Osteoblast (primary cell): ENCODE measurements around the gene RNF150. TPM values are rescaled to one million over a fixed set of nuclear protein-coding genes. Genes with fewer than 3 reads are reported as not detected.

Source experiments
- DNase-seq: peaks from one replicate; pipeline ENCODE4 v3.0.0; 2011; ENCODE audit warnings: low spot score, mixed read lengths; ENCODE audit not compliant: insufficient read length; ENCODE audit errors: missing footprints
- H2AFZ ChIP-seq: 2 replicates; pipeline ENCODE4 v1.6.0; 2011; ENCODE audit warnings: mild to moderate bottlenecking, low read length
- H3K27ac ChIP-seq: 2 replicates; pipeline ENCODE4 v1.5.1; 2011; ENCODE audit warnings: mild to moderate bottlenecking, low read depth, low read length, moderate library complexity
- H3K27me3 ChIP-seq: 2 replicates; pipeline ENCODE4 v1.6.0; 2012; ENCODE audit warnings: mild to moderate bottlenecking, control low read depth, inconsistent platforms, low read length, moderate library complexity; ENCODE audit not compliant: insufficient read depth
- H3K36me3 ChIP-seq: 2 replicates; pipeline ENCODE4 v1.5.1; 2011; ENCODE audit warnings: mild to moderate bottlenecking, low read length, control low read depth, moderate library complexity; ENCODE audit not compliant: insufficient read depth
- H3K4me1 ChIP-seq: 2 replicates; pipeline ENCODE4 v1.5.1; 2011; ENCODE audit warnings: mild to moderate bottlenecking, low read length, control low read depth, moderate library complexity; ENCODE audit not compliant: insufficient read depth
- H3K4me2 ChIP-seq: 2 replicates; pipeline ENCODE4 v1.6.0; 2011; ENCODE audit warnings: mild to moderate bottlenecking, low read length; ENCODE audit not compliant: insufficient read depth
- H3K4me3 ChIP-seq: fragments of 200-600 bp; sonication (generic); 3 replicates; pipeline ENCODE4 v1.5.1; 2012; ENCODE audit warnings: mild to moderate bottlenecking, low read length, inconsistent platforms; ENCODE audit not compliant: insufficient read depth
- H3K79me2 ChIP-seq: 2 replicates; pipeline ENCODE4 v1.6.0; 2012; ENCODE audit warnings: mild to moderate bottlenecking, low read length, control low read depth, inconsistent platforms; ENCODE audit not compliant: insufficient read depth
- H3K9me3 ChIP-seq: 2 replicates; pipeline ENCODE4 v1.5.1; 2011; ENCODE audit warnings: low read depth, low read length, control low read depth
- H4K20me1 ChIP-seq: 2 replicates; pipeline ENCODE4 v1.6.0; 2012; ENCODE audit warnings: mild to moderate bottlenecking, low read length, control low read depth; ENCODE audit not compliant: insufficient read depth
- CTCF ChIP-seq: IDR thresholded peaks from 2 replicates; pipeline ENCODE4 v1.5.1; 2011; ENCODE audit warnings: mild to moderate bottlenecking, low read depth, low read length, moderate library complexity; ENCODE audit errors: extremely low read depth
- total RNA-seq: library from RNA; depleted of rRNA; stranded (reverse); fragments of >200 nt; gene quantifications from 2 replicates; pipeline ENCODE4 v1.2.3, GENCODE V29; 2012

RNF150 gene
- total RNA-seq, 1 donor = 13.4 TPM

- no peak for TF ChIP-seq CTCF
- H3K4me3 ChIP-seq = no peak overlapping the region
- peaks cover 20% of the 10 kb centered on the region for H3K4me1 ChIP-seq
- no peak overlapping the region for H3K27ac ChIP-seq
- peaks cover 29% of the 10 kb centered on the region for H3K27me3 ChIP-seq
- no peak overlapping the region for H2AFZ ChIP-seq
- peaks cover 17% of the 10 kb centered on the region for H4K20me1 ChIP-seq
- peak overlapping the region; percentile 93 for H3K4me2 ChIP-seq
- peaks cover 32% of the 10 kb centered on the region for H3K79me2 ChIP-seq
- peak; percentile 61 for DNase-seq
- no peaks in the 10 kb centered on the region for H3K36me3 ChIP-seq
- H3K9me3 ChIP-seq = no peaks in the 10 kb centered on the region
These were observed 1.0 kb upstream of the RNF150 start for GRCh38 chr4:141133999-141134995.

DNA sequence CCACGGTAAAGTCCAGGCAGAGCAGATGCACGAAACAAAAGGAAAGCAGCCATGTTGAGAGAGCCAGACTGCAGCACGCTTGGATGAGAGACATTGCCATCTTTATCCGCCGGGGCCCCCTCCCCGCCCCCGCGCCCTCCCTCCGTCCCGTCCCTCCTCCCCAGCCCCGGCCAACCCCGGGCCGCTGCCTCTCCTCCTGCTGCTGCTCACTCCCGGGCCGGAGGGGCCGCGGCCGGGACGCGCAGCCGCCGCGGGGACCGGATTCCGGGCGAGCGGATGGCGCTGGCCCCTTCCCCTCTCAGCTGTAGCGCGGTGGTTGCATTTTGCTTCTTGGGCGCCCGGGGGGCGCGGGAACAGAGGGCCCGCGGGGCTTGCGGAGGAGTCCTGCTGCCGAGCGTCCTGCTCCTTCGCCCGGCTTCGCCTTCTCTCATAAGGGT is 542 bp downstream of the RNF150 start:
- Histone ChIP-seq H3K27me3 (peaks cover 29% of the 10 kb centered on the region), H2AFZ (peak overlapping the region; percentile 90), H3K4me1 (peaks cover 20% of the 10 kb centered on the region), H3K9me3 (no peaks in the 10 kb centered on the region), H4K20me1 (peaks cover 17% of the 10 kb centered on the region), H3K4me2 (peak overlapping the region; percentile 93), H3K36me3 (no peaks in the 10 kb centered on the region), H3K27ac (peak overlapping the region; percentile 67), H3K79me2 (peaks cover 48% of the 10 kb centered on the region), H3K4me3 (peak overlapping the region; percentile 95)
- peak; percentile 97 for DNase-seq
- no peak for TF ChIP-seq CTCF

- Histone ChIP-seq H3K4me2 (peak overlapping the region; percentile 93), H3K4me3 (peak overlapping the region; percentile 95), H3K9me3 (no peaks in the 10 kb centered on the region), H2AFZ (peak overlapping the region; percentile 90), H4K20me1 (peaks cover 17% of the 10 kb centered on the region), H3K27me3 (peaks cover 24% of the 10 kb centered on the region), H3K36me3 (no peaks in the 10 kb centered on the region), H3K4me1 (peaks cover 20% of the 10 kb centered on the region), H3K27ac (peak overlapping the region; percentile 39), H3K79me2 (peaks cover 52% of the 10 kb centered on the region)
- DNase-seq = peak; percentile 65
- TF ChIP-seq CTCF = no peak
These were observed 1.1 kb downstream of the RNF150 start for GRCh38 chr4:141132072-141132708.

DNA sequence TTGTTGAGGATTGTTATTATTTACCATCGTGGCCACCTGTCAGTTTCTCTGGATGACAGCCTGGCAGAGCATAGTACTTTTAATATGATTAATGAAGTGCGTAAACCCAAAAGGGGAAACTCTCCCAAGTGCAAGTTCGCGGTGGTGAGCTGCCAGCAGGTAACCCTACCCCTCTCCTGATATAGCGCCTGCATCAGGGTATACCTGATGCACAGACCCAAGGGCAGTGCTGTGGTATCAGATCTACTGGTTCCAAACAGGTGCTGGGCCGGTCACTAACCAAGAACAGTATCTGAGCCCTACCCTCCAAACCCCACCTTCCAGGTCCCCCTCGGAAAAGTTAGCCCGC is 1.6 kb downstream of the RNF150 start:
- H3K79me2 ChIP-seq = peaks cover 56% of the 10 kb centered on the region
- peak; percentile 41 for DNase-seq
- H3K9me3 ChIP-seq = no peaks in the 10 kb centered on the region
- peaks cover 19% of the 10 kb centered on the region for H3K27me3 ChIP-seq
- H3K36me3 ChIP-seq = no peaks in the 10 kb centered on the region
- peak overlapping the region; percentile 95 for H3K4me3 ChIP-seq
- H3K4me1 ChIP-seq = peaks cover 22% of the 10 kb centered on the region
- peak overlapping the region; percentile 39 for H3K27ac ChIP-seq
- peak overlapping the region; percentile 93 for H3K4me2 ChIP-seq
- H4K20me1 ChIP-seq = peaks cover 21% of the 10 kb centered on the region
- peak overlapping the region; percentile 90 for H2AFZ ChIP-seq
- no peak for TF ChIP-seq CTCF
